ENCODE results near the gene RASL10A.
A peak's percentile ranks its signal among the peaks of the same experiment; 100 is the strongest.
"Not testable (repeated sequence)": the region's sequence is repeated elsewhere in the genome, so short reads cannot be mapped to it uniquely, and the experiment has no call there.

RASL10A gene

GRCh38 chr22:29315286-29316140 lies at the start of gene RASL10A:
TSS of gene RASL10A (minus strand) at chr22:29315697. CDS start at chr22:29315246, 451 bp downstream.
- DNase-seq = no peak

- no peak for DNase-seq
These were observed 44.0 kb upstream of the RASL10A start for GRCh38 chr22:29359469-29359868.

GRCh38 chr22:29357193-29357890 lies 41.8 kb upstream of the RASL10A start:
- not testable (repeated sequence) for DNase-seq

GRCh38 chr22:29353860-29354259 lies 38.4 kb upstream of the RASL10A start:
- DNase-seq = no peak

- DNase-seq = no peak
These were observed 37.8 kb upstream of the RASL10A start for GRCh38 chr22:29353286-29353685.

GRCh38 chr22:29352778-29353177 lies 37.3 kb upstream of the RASL10A start:
- no peak for DNase-seq

- no peak for DNase-seq
These were observed 36.4 kb upstream of the RASL10A start for GRCh38 chr22:29351891-29352290.

- DNase-seq = no peak
These were observed 35.5 kb upstream of the RASL10A start for GRCh38 chr22:29351042-29351441.

- DNase-seq = peak; percentile 20
These were observed 33.5 kb upstream of the RASL10A start for GRCh38 chr22:29348956-29349355.

GRCh38 chr22:29348041-29348440 lies 32.5 kb upstream of the RASL10A start:
- DNase-seq = no peak

- DNase-seq = no peak
These were observed 31.2 kb upstream of the RASL10A start for GRCh38 chr22:29346659-29347058.

GRCh38 chr22:29345932-29346331 lies 30.4 kb upstream of the RASL10A start:
- no peak for DNase-seq

GRCh38 chr22:29344889-29345288 lies 29.4 kb upstream of the RASL10A start:
- not testable (repeated sequence) for DNase-seq

- DNase-seq = peak; percentile 90
These were observed 28.6 kb upstream of the RASL10A start for GRCh38 chr22:29344137-29344536.

GRCh38 chr22:29343313-29343805 lies 27.9 kb upstream of the RASL10A start:
- peak; percentile 43 for DNase-seq

GRCh38 chr22:29342577-29343312 lies 27.2 kb upstream of the RASL10A start:
- no peak for DNase-seq

GRCh38 chr22:29342177-29342576 lies 26.7 kb upstream of the RASL10A start:
- DNase-seq = no peak

- DNase-seq = no peak
These were observed 26.3 kb upstream of the RASL10A start for GRCh38 chr22:29341849-29342127.

- DNase-seq = no peak
These were observed 25.8 kb upstream of the RASL10A start for GRCh38 chr22:29341056-29341848.

GRCh38 chr22:29340566-29340965 lies 25.1 kb upstream of the RASL10A start:
- DNase-seq = no peak

- no peak for DNase-seq
These were observed 24.1 kb upstream of the RASL10A start for GRCh38 chr22:29339381-29340235.

GRCh38 chr22:29338398-29338797 lies 22.9 kb upstream of the RASL10A start:
- DNase-seq = no peak
